Neural crest cell (in vitro differentiated cells): Measurements from ENCODE around the gene TACR2. TPM values are rescaled to one million over a fixed set of nuclear protein-coding genes. Genes with fewer than 3 reads are reported as not detected.

Experiments used
- DNase-seq: peaks from one replicate; pipeline ENCODE4 v3.0.0; 2021; ENCODE audit warnings: low read depth, mixed read lengths, low spot score
- H3K27ac Mint-ChIP-seq: one replicate; pipeline ENCODE4 v1.8.0; 2021; ENCODE audit warnings: mild to moderate bottlenecking, mixed read lengths; ENCODE audit not compliant: unreplicated experiment
- H3K27me3 Mint-ChIP-seq: 2 replicates; pipeline ENCODE4 v1.8.0; 2021; ENCODE audit warnings: low read depth, mild to moderate bottlenecking, mixed read lengths
- H3K36me3 Mint-ChIP-seq: 2 replicates; pipeline ENCODE4 v1.8.0; 2021; ENCODE audit warnings: low read depth, mild to moderate bottlenecking, mixed read lengths
- H3K4me1 Mint-ChIP-seq: 2 replicates; pipeline ENCODE4 v1.8.0; 2021; ENCODE audit warnings: mixed read lengths
- H3K4me3 Mint-ChIP-seq: one replicate; pipeline ENCODE4 v1.8.0; 2021; ENCODE audit warnings: mild to moderate bottlenecking, mixed read lengths
- H3K9me3 Mint-ChIP-seq: 2 replicates; pipeline ENCODE4 v1.8.0; 2021; ENCODE audit warnings: mixed read lengths
- total RNA-seq: library from RNA; stranded (reverse); gene quantifications from 2 replicates; pipeline ENCODE4 v1.2.1, GENCODE V29; 2021
- TF ChIP-seq, protein P1 (sequence below): fragments of 200-600 bp; sonication (generic); conservative IDR thresholded peaks from 2 replicates; pipeline ENCODE4 v1.5.0; 2021; ENCODE audit warnings: antibody characterized with exemption, mild to moderate bottlenecking

Gene TACR2
- total RNA-seq, 1 donor from 2014 or later, result not detected

DNA sequence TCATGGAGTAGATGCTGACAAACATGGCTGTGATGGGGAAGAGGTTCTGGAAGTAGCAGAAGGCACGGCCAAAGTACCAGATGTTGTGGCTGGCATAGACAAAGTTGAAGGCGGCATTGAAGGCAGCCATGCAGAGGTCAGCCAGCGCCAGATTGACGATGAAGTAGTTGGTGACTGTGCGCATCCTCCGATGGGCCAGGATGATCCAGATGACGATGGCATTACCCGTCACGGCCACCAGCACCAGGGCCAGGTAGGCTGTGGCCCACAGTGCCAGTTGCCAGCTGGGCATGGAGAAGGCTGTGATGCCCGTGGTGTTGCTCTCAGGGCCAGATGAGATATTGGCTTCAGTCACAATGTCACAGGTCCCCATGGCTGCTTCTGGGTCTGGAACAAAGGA, 767 bp downstream of the TACR2 start:
- Mint-ChIP-seq H3K4me1 (peaks cover 10% of the 10 kb centered on the region), H3K36me3 (no peaks in the 10 kb centered on the region), H3K9me3 (no peaks in the 10 kb centered on the region), H3K27ac (peak overlapping the region; percentile 84), H3K27me3 (no peaks in the 10 kb centered on the region), H3K4me3 (no peak overlapping the region)
- TF ChIP-seq, protein P1, sequence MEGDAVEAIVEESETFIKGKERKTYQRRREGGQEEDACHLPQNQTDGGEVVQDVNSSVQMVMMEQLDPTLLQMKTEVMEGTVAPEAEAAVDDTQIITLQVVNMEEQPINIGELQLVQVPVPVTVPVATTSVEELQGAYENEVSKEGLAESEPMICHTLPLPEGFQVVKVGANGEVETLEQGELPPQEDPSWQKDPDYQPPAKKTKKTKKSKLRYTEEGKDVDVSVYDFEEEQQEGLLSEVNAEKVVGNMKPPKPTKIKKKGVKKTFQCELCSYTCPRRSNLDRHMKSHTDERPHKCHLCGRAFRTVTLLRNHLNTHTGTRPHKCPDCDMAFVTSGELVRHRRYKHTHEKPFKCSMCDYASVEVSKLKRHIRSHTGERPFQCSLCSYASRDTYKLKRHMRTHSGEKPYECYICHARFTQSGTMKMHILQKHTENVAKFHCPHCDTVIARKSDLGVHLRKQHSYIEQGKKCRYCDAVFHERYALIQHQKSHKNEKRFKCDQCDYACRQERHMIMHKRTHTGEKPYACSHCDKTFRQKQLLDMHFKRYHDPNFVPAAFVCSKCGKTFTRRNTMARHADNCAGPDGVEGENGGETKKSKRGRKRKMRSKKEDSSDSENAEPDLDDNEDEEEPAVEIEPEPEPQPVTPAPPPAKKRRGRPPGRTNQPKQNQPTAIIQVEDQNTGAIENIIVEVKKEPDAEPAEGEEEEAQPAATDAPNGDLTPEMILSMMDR, result no peak
- no peak for DNase-seq

DNA sequence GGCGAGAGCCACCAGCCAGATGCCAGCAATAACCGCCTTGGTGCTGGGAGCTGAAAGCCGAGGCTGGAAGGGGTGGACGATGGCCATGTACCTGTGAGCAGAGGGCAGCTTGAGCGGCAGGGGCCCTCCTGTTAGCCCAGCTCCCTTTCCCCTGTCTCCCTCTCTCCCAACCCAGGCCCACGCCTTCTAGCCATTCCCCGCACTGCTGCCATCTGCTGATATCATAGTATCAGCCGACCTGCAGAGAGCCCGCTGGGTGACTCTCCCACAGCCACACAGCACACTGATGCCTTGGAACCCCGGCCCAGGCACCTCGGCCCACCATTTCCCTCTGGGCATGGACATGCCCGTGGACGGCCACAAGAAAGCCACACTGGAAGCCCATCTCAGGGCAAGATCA, 1.7 kb downstream of the TACR2 start:
- no peak overlapping the region for H3K27ac Mint-ChIP-seq
- no peaks in the 10 kb centered on the region for H3K27me3 Mint-ChIP-seq
- peaks cover 10% of the 10 kb centered on the region for H3K4me1 Mint-ChIP-seq
- no peaks in the 10 kb centered on the region for H3K36me3 Mint-ChIP-seq
- TF ChIP-seq, protein P1, result no peak
- no peak overlapping the region for H3K4me3 Mint-ChIP-seq
- H3K9me3 Mint-ChIP-seq, result no peaks in the 10 kb centered on the region
- DNase-seq, result no peak

DNA sequence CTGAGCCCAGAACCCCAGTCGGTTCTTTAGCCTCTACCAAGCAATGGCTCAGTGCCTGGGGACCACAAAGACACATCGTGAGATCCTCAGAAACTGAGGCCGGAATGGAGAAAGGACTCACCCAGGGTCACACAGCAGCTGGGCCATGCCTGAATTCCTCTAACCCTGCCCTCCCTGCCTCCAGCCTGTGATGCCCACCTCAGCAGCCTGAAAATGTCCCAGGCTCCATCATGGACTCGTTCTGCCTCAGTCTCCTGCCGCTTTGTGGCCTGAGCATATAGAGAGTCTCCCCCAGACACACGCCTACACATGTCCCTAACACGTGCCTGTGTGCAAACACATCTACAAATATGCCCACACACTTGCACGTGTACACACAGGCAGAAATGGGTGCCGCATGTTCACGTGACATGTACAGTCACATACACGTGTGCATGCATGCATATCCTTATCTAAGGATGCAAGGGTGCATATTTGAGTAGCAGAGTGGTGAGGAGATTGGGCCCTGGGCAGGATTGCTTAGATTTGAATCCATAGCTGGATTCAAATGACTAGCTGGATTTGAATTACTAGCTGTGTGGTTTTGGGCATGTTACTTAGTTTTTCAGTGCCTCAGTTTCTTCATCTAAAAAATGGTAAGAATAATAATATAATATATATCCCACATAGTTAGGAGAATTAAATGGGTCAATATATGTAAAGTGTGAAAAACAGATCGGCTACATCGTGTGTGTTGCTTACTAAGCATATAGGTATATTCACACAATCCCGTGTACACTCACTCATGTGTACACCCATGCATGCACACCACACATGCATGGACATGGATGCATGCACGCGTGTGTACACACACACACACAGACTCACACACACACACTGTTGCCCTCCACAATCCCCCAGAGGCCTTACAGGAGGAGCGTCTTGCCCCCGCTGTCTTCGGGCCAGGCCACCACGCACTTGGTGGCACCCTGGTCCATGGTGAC, 2.4 kb downstream of the TACR2 start:
- TF ChIP-seq, protein P1, result no peak
- Mint-ChIP-seq H3K27ac (no peak overlapping the region), H3K4me3 (no peak overlapping the region), H3K9me3 (no peaks in the 10 kb centered on the region), H3K4me1 (peaks cover 10% of the 10 kb centered on the region), H3K36me3 (no peaks in the 10 kb centered on the region), H3K27me3 (no peaks in the 10 kb centered on the region)
- no peak for DNase-seq

DNA sequence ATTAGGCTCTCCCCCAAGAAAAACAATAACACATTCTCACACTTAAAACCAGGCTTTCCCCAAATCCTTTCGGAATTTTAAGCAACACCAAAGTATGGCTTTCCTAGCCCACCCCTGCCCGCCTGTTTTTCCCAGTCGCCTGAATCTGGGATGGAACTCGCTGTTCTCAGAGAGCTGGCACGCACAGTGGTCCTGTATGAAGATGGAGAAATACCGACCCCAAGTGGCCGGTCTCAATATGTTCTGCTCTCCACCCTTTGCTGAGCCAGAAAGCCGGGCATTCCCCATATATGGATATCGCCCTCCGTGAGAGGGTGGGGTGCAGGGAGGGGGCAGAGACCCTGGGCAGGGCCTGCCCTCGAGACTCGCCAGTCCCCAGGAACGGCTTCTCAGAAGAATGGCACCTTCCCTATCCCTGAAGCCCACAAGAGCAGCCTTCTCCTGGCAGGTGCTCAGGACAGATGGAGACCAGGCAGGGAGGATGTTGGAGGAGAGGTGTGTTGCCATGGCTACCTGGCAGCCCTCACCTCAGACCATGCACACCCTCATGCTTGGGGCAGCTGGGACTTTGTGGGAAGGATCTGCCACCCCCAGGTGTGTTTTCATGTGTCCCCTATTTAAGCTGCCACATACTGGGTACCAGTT, 3.4 kb downstream of the TACR2 start:
- H3K4me1 Mint-ChIP-seq, result peaks cover 12% of the 10 kb centered on the region
- peak; percentile 58 for DNase-seq
- TF ChIP-seq, protein P1, result peak; percentile 63
- H3K4me3 Mint-ChIP-seq, result no peak overlapping the region
- H3K27me3 Mint-ChIP-seq, result peaks cover 2% of the 10 kb centered on the region
- no peaks in the 10 kb centered on the region for H3K36me3 Mint-ChIP-seq
- no peaks in the 10 kb centered on the region for H3K9me3 Mint-ChIP-seq
- no peak overlapping the region for H3K27ac Mint-ChIP-seq

DNA sequence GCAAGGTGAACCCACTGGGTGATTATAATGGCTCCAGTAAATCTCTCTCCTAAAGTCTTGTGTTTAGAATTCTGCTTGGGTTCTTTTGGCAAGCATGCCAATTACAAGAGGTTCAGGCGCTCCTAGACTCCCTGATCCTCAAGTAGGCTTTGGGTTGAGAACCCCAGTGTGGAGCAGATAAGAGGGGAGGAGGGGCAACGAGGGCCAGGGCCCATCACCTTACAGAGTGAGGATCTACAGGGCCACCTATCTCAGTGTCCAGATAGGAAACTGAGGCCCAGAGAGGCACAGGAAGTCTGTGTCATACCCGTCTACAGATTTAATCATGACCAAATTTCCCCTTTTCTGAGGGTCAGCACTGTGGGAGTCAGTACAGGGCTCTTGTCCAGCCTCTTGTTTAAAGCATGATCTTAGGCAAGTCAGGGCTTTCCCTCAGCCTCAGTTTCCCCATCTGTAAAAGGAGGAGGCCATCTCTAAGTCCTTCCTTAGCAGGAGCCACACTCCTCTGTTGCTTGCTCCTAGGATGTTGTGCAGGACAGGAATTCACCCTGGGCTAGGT, 4.4 kb downstream of the TACR2 start:
- peaks cover 3% of the 10 kb centered on the region for H3K27me3 Mint-ChIP-seq
- no peaks in the 10 kb centered on the region for H3K9me3 Mint-ChIP-seq
- TF ChIP-seq, protein P1, result no peak
- peaks cover 13% of the 10 kb centered on the region for H3K4me1 Mint-ChIP-seq
- no peak for DNase-seq
- no peak overlapping the region for H3K27ac Mint-ChIP-seq
- H3K4me3 Mint-ChIP-seq, result no peak overlapping the region
- no peaks in the 10 kb centered on the region for H3K36me3 Mint-ChIP-seq
